PC-9 (cell line): ENCODE measurements around the gene CRYZL1.

ENCODE experiments used
- CTCF ChIP-seq: fragments of 200-600 bp; sonication (generic); conservative IDR thresholded peaks from 2 replicates; pipeline ENCODE4 v1.6.1; 2017; ENCODE audit warnings: mixed run types, antibody characterized with exemption, mild to moderate bottlenecking, moderate library complexity
- EZH2 ChIP-seq: fragments of 200-600 bp; sonication (generic); IDR thresholded peaks from 2 replicates; pipeline ENCODE4 v1.8.0; 2017; ENCODE audit warnings: antibody characterized with exemption, low read depth

DNA sequence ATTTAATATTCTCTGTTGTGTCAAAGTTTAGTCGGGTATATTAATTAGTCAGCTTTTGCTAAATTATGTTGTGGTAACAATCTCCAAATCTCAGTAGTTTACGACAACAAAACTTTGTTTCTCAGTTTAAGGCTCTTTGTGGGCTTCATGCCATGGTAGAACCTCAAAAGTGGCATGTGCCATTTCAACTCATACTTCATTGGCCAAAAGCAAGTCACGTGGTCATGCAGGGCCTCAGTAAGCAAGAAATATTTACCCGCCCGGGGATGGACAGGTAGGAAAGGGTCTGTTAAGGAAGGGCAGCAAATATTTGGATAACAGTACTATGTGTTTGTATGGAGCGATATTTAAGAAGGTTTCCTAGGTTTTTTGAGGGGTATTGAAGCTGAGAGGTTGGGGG is 39.3 kb upstream of the CRYZL1 start:
- TF ChIP-seq CTCF: no peak
- no peak for TF ChIP-seq EZH2
